ENCODE measurements around the gene AAK1. TPM values are rescaled to one million over a fixed set of nuclear protein-coding genes. Genes with fewer than 3 reads are reported as not detected.

Gene AAK1
- total and polyA plus RNA-seq, 2 experiments from 2014 or later, result 39.0 to 52.4 TPM

DNA sequence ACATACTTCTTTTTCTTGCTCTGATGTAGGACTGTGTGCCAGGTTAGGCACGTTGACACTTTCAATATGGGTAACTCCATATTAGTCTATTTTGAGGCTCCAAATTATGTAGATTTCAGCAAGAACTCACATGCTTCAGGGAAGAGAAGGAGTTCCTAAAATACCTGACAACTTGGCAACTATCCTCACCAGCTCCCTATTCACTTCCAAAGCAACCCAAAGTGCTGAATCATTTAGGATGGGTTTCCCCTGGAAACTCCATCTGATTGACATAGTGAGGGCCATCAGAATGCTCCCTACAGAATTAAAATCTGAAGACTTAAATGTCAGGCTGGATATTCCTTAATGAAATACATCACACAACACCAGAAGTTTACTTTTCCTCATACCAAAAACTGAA is 173.8 kb downstream of the AAK1 start:
- Histone ChIP-seq H3K27ac (ENCODE audit: low read depth) (no peak overlapping the region), H4K20me1 (replicated peaks; ENCODE audit: insufficient read depth) (0 out of 2 replicates have a peak, but pooled peaks cover 4% of the 10 kb centered on the region), H3K9me2 (ENCODE audit: insufficient read depth) (no peaks in the 10 kb centered on the region), H2AFZ (no peak overlapping the region), H3F3A (replicated peaks; ENCODE audit: low read depth) (no peaks in the 10 kb centered on the region), H3K27me3 (ENCODE audit: insufficient read depth) (no peaks in the 10 kb centered on the region), H3K79me2 (replicated peaks; ENCODE audit: insufficient read depth) (no peaks in the 10 kb centered on the region), H3K4me1 (ENCODE audit: insufficient read depth) (no peaks in the 10 kb centered on the region), H3K4me2 (no peak overlapping the region), H3K36me3 (ENCODE audit: insufficient read depth) (no peaks in the 10 kb centered on the region), H3K4me3 (no peak overlapping the region)
- TF ChIP-seq ETS1 (IDR thresholded peaks at IDR 0.05) (no peak), CREB1 (CRISPR knock-in tag; IDR thresholded peaks at IDR 0.05; ENCODE audit: low read depth) (no peak), EZH2phosphoT487 (IDR thresholded peaks at IDR 0.05; ENCODE audit: unreplicated experiment) (no peak), NANOG (IDR thresholded peaks at IDR 0.05; ENCODE audit: borderline replicate concordance) (no peak), STAT1 (IDR thresholded peaks at IDR 0.05; ENCODE audit: unreplicated experiment) (no peak), POLR2AphosphoS5 (IDR thresholded peaks at IDR 0.05; ENCODE audit: low read depth) (no peak), ZNF462 (CRISPR knock-in tag; IDR thresholded peaks at IDR 0.05) (no peak), ZNF331 (CRISPR knock-in tag; IDR thresholded peaks at IDR 0.05; ENCODE audit: low read depth) (no peak), ZNF114 (CRISPR knock-in tag; IDR thresholded peaks at IDR 0.05) (no peak), JUNB (IDR thresholded peaks at IDR 0.05; ENCODE audit: unreplicated experiment) (no peak), EZH2 (IDR thresholded peaks at IDR 0.05; ENCODE audit: low read depth, unreplicated experiment) (no peak)
- TF ChIP-seq, protein P1, sequence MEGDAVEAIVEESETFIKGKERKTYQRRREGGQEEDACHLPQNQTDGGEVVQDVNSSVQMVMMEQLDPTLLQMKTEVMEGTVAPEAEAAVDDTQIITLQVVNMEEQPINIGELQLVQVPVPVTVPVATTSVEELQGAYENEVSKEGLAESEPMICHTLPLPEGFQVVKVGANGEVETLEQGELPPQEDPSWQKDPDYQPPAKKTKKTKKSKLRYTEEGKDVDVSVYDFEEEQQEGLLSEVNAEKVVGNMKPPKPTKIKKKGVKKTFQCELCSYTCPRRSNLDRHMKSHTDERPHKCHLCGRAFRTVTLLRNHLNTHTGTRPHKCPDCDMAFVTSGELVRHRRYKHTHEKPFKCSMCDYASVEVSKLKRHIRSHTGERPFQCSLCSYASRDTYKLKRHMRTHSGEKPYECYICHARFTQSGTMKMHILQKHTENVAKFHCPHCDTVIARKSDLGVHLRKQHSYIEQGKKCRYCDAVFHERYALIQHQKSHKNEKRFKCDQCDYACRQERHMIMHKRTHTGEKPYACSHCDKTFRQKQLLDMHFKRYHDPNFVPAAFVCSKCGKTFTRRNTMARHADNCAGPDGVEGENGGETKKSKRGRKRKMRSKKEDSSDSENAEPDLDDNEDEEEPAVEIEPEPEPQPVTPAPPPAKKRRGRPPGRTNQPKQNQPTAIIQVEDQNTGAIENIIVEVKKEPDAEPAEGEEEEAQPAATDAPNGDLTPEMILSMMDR (conservative IDR thresholded peaks at IDR 0.05; ENCODE audit: low read depth in 2 of 2), result no peak
- TF ChIP-seq, protein P2, sequence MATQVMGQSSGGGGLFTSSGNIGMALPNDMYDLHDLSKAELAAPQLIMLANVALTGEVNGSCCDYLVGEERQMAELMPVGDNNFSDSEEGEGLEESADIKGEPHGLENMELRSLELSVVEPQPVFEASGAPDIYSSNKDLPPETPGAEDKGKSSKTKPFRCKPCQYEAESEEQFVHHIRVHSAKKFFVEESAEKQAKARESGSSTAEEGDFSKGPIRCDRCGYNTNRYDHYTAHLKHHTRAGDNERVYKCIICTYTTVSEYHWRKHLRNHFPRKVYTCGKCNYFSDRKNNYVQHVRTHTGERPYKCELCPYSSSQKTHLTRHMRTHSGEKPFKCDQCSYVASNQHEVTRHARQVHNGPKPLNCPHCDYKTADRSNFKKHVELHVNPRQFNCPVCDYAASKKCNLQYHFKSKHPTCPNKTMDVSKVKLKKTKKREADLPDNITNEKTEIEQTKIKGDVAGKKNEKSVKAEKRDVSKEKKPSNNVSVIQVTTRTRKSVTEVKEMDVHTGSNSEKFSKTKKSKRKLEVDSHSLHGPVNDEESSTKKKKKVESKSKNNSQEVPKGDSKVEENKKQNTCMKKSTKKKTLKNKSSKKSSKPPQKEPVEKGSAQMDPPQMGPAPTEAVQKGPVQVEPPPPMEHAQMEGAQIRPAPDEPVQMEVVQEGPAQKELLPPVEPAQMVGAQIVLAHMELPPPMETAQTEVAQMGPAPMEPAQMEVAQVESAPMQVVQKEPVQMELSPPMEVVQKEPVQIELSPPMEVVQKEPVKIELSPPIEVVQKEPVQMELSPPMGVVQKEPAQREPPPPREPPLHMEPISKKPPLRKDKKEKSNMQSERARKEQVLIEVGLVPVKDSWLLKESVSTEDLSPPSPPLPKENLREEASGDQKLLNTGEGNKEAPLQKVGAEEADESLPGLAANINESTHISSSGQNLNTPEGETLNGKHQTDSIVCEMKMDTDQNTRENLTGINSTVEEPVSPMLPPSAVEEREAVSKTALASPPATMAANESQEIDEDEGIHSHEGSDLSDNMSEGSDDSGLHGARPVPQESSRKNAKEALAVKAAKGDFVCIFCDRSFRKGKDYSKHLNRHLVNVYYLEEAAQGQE (IDR thresholded peaks at IDR 0.05; ENCODE audit: unreplicated experiment), result no peak
- DNase-seq (ENCODE audit: low spot score) (no peak), ATAC-seq (peak; percentile 52)
- peaks cover 4% of the 10 kb centered on the region; the same call in 2 of the 3 replicates for H3K36me3 Mint-ChIP-seq (ENCODE audit: low read depth)
- H3K4me3 Mint-ChIP-seq, result no peak overlapping the region
- peaks cover 17% of the 10 kb centered on the region; the same call in 2 of the 3 replicates for H3K4me1 Mint-ChIP-seq
- H3K9me3 Mint-ChIP-seq, result no peaks in the 10 kb centered on the region
- H3K27ac Mint-ChIP-seq, result no peak overlapping the region
- H3K27me3 Mint-ChIP-seq (ENCODE audit: insufficient read depth, low read depth, poor library complexity), result no peaks in the 10 kb centered on the region

Measured in GM23338 (cell line).